DMS 273 (cell line): Measurements from ENCODE around the gene PDCL2.
"Not testable (repeated sequence)": the region's sequence is repeated elsewhere in the genome, so short reads cannot be mapped to it uniquely, and the experiment has no call there.

Source experiments
- DNase-seq: peaks from one replicate; lab custom pipeline; 2025; ENCODE audit not compliant: unreplicated experiment; lab: John Stamatoyannopoulos, UW

The PDCL2 gene

DNA sequence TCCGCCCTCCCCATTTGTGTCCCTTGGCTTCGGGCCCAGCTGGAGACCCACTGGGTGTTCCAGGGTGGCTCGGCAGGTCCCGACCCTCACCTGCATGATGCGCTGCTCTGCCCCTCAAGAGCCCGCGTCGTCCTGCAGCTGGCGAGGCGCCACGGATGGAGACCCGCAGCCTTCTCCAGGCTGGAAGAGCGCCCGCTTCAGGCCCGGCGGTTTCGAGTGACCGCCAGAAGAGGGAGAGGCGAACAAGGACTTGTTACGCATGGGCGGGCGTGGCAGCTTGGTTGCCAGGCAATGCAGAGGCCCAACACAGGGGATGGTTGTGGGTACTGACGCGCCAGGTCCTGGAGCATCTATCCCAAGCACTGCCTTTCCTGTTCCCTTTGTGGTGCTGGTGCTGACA, at the start of gene PDCL2:
Gene PDCL2 (minus strand): TSS at position 232 of the 400 bp plus-strand sequence. CDS start 136 bp downstream, at position 96.
- peak; percentile 16 for DNase-seq

GRCh38 chr4:55637272-55637820, 45.3 kb upstream of the PDCL2 start:
- no peak for DNase-seq

DNA sequence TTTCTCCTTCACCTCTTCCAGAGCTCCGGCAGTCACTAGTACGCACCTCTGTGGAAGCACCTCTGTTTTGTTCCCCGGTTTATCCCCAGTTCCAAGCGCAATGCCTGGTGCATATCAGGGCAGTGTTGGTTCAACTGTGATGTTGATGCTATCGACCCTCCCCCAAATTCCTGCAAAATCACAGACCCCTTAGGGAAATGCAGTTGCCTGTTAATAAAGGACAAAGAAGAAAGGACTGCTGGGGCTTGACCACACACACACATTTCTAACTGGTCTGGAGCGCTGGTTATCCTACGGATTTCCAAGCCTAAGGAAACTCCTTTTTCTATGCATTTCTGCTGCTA, 44.6 kb upstream of the PDCL2 start:
- DNase-seq = no peak

GRCh38 chr4:55635741-55636655, 44.0 kb upstream of the PDCL2 start, which contains the start of gene NMU:
NMU (minus strand) TSS chr4:55636298; CDS start chr4:55636192, 106 bp downstream.
- DNase-seq = peak; percentile 81

DNA sequence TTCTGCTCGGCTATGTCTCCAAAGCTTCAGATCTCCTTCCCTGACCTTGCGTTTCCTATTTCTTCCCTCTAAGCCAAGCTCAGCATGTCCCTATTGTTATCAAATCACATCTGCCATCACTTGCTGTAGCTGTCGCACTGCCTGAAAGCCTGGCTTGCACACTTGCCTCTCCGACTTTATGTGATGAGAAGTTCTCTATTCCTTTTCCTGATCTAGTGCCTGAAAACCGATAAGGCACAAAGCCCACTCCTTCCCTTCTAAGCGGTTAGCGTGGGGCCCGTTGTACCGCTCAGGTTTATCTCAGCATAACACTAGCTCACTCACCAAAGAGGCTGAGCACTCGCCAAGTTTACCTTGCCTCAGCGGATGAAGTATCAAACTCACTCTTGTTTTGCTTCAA, 43.2 kb upstream of the PDCL2 start:
- peak; percentile 60 for DNase-seq

DNA sequence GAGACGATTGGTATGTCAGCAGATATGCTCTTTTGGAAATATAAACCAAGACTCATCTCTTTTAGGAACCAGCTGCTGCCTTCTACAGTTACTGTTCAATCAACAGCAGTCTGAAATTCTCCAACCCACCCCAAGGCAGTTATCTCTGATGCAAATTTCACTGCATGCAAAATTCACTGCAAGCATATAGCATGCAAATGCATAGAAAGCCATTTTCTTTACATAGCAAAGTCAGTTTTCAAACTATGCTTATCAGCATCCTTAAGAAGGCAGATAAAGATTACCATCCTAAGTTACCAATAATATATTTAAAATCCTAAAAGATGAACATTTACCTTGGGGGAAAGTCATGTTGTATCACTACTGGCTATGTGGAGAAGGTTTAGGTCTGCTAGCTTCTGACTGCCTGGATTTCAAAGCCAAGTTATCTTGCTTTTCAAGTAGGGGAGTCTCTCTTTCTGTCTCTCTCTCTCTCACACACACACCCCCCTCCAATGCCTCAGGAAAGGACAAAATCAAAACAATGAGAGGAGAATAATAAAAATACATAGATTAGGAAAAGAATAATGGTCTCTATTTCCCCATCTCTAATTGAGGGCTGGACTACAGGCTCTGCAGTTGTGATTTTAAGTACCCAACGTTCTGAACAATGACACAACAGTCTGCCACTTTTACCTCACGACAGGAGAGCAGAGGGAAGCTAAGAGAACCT, 42.5 kb upstream of the PDCL2 start:
- DNase-seq = peak; percentile 3

GRCh38 chr4:55633903-55634302, 41.9 kb upstream of the PDCL2 start:
- no peak for DNase-seq

DNA sequence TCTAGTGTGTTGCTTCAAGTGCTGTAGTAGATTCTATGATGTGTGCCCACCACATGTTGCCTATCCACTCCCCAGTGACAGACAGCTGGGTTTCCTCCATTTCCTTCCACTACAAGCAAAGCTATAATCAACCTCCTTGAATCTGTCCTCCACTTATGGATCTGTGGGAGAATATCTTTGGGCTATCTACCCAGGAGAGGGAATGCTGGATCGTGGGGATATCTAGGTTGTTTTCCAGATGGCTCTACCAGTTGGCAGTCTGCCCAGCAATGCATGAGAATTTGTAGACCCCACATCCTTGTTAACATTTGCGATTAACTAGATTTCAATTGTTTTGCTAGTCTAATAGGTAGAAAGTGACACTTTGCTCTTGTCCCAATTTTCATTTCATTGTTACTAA, 33.8 kb upstream of the PDCL2 start:
- peak; percentile 33 for DNase-seq

DNA sequence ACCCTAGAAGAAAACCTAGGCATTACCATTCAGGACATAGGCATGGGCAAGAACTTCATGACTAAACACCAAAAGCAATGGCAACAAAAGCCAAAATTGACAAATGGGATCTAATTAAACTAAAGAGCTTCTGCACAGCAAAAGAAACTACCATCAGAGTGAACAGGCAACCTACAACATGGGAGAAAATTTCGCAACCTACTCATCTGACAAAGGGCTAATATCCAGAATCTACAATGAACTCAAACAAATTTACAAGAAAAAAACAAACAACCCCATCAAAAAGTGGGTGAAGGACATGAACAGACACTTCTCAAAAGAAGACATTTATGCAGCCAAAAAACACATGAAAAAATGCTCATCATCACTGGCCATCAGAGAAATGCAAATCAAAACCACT, 32.0 kb upstream of the PDCL2 start:
- DNase-seq = not testable (repeated sequence)

DNA sequence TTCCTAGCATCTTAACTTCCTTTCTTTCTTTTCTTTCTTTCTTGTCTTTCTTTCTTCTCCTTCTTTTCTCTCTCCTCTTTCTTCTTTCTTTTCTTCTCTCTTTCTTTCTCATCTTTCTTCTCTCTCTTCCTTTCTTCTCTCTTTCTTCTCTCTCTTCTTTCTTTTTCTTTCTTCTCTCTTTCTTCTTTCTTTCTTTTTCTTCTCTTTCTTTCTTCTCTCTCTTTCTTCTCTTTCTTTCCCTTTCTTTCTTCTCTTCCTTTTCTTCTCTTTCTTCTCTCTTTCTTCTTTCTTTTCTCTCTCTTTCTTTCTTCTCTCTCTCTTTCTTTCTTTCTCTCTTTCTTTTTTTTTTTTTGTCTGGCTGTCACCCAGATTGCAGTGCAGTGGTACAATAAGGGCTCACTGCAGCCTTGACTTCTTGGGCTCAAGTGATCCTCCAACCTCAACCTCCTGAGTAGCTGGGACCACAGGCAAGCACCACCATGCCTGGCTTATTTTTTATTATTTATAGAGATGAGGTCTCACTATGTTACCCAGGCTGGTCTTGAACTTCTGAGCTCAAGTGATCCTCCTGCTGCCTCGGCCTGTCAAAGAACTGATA, 26.6 kb upstream of the PDCL2 start:
- DNase-seq = peak; percentile 0

DNA sequence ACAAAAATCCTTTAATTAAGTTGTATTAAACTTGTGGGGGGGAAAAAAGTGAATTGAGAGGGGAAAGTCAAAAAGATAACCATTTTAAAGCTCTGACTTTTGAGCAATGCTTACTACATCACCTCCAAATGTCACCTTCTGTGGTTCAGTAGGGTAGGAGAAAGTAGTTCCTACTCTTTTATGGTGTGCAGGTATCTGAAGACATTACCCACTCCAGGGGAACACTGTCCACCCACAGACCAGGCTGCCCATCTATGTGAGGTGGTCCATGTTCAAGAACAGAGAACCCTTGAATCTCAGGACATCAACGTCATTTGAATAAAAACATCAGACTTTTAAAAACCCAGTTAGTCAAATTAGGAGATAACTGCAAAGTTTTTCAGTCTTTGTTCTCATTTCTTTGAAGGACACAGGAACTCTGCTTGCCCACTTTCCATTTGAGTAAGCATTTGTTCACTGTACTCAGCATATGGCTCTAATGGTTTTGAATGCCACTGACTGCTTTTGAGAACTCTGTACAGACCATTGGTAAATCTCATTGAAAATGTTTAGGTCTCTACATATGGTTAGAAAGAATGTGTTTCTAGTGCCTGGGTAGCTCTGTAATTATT, 25.6 kb upstream of the PDCL2 start:
- no peak for DNase-seq

GRCh38 chr4:55615008-55615407, 23.0 kb upstream of the PDCL2 start:
- no peak for DNase-seq

DNA sequence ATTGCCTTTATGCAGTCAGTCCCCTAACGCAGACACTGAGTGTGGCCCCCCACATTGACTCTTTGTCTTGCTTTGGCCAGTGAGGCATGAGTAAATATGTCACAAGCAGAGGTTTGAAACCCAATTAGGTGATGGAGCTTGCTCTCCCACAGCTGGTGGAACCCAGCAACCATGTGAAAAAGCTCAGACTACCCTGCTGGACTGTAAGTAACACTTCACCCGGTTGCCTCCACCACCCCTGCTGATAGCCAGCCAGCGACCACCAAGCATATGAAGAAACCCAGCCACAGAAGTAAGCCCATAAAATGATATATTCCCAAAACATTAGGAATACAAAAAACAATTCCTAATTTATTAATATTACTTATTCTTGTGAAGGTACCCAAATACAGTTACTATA, 21.6 kb upstream of the PDCL2 start:
- no peak for DNase-seq

GRCh38 chr4:55612341-55612740, 20.3 kb upstream of the PDCL2 start:
- no peak for DNase-seq

DNA sequence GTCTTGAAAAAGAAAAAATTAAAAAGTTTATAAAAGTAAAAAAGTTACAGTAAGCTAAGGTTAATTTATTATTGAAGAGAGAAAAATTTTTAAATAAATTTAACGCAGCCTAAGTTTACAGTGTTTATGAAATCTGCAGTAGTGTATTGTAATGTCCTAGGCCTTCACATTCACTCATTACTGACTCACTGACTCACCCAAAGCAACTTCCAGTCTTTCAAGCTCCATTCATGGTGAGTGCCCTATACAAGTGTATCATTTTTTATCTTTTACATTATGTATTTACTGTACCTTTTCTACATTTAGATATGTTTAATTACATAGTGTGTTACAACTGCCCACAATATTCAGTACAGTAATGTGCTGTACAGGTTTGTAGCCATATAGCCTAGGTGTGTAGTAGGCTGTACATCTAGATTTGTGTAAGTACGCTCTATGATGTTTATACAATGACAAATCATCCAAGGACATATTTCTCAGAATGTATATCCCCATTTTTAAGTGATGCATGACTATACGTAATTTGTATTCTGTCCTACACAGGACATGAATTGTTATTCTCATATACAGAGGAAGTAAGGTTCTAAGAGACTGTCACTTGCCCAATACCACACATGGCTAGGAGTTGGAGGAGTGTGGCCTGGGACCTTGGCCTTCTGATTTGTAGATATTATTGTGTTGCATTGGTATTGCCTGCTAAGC, 19.5 kb upstream of the PDCL2 start:
- no peak for DNase-seq

- no peak for DNase-seq
Measured at GRCh38 chr4:55610381-55610780, 18.3 kb upstream of the PDCL2 start.

DNA sequence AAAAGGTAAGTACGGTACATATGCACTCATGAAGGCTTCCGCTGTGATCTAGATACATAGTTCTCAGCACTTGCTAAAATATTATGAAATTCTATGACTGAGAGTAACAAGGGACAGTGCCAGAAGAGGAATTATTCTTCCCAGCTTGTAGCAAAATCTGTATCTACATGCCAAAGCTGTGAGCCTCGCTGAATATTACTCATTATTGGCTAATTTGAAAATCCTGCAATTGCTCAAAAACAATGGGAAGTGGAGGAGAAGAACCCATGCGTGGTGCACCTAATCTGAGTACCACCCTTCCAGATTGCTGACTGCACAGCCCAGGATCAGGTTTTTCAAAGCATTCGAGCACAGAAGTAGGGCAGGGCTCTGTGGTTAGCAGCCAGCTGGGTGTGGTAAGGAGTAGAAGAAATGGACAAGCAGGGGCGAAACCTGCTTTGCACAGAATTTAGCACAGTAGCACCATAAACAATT, 17.4 kb upstream of the PDCL2 start:
- no peak for DNase-seq

GRCh38 chr4:55608591-55608990, 16.5 kb upstream of the PDCL2 start:
- no peak for DNase-seq

DNA sequence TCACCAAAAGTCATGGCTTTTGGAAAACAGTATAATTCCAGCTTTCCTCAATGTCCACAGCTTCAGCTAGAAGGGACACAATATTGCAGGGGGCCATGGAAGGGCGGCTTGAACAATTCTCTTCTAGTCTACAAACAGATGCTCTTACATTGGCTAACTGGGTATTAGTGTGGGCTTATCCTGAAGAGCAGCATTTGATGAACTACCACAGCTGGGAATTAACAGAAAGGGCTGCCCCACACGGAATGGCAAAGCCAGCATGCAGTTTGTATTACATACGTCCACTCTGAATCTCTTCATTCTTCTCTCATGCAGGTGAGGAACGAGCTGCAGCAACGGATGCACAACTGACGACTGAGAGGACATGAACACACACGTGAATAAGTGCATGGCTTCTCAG, 13.0 kb upstream of the PDCL2 start:
- DNase-seq = no peak

DNA sequence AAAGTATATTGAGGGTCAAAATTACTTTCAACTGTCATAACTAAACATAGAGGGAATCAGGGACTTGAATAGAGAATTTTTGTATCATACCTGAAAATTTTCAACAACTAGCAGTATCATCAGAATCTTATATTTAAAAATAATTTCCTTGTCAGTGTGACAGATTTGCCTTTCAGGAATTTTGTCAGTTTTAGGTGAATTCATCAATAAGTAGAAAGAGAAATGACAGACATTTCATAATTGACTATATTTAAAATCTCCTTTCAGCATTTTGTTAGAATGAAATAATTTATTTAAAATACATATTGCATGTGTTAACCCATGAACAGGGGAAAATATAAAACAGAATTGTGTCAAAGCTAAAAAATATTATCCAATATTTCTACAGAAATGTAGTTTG, 8.6 kb upstream of the PDCL2 start:
- no peak for DNase-seq
